PC-9 (cell line): ENCODE data around the gene GHITM. TPM values are rescaled to one million over a fixed set of nuclear protein-coding genes. Genes with fewer than 3 reads are reported as not detected.

Source experiments
- BruUV-seq: library from RNA; stranded (reverse); fragments of 400-500 nt; replicated peaks from 2 replicates; lab custom pipeline; 2021; lab: Mats Ljungman, UMichigan
- CTCF ChIA-PET: fragments of 300-600 bp; sonication (Branson Sonifier 250); formaldehyde crosslinking; loops from one replicate; lab custom pipeline; 2022; ENCODE audit warnings: antibody characterized with exemption; lab: Charles Lee
- POLR2A ChIA-PET: fragments of 300-600 bp; sonication (Branson Sonifier 250); formaldehyde crosslinking; loops from one replicate; lab custom pipeline; 2022; ENCODE audit warnings: antibody characterized with exemption; ENCODE audit not compliant: unreplicated experiment; lab: Charles Lee
- DNase-seq, 2 experiments: peaks; one replicate each; pipeline versions ENCODE4 v3.0.0 to v3.0.0-alpha.2; 2015 to 2022; ENCODE audit warnings: mixed read lengths in 1 of 2
- H2AFZ ChIP-seq: fragments of 200-600 bp; sonication (generic); 2 replicates; pipeline ENCODE4 v1.8.1; 2017; ENCODE audit warnings: antibody characterized with exemption
- H3F3A ChIP-seq: fragments of 200-600 bp; sonication (generic); 2 replicates; pipeline ENCODE4 v1.8.1; 2017; ENCODE audit warnings: antibody characterized with exemption, mild to moderate bottlenecking, low read depth; ENCODE audit not compliant: insufficient read depth
- H3K27ac ChIP-seq: fragments of 200-600 bp; sonication (generic); 2 replicates; pipeline ENCODE4 v1.6.1; 2016; ENCODE audit warnings: mixed run types
- H3K27me3 ChIP-seq: fragments of 200-600 bp; sonication (generic); 2 replicates; pipeline ENCODE4 v1.6.1; 2016; ENCODE audit warnings: low read depth, mixed run types; ENCODE audit not compliant: insufficient read depth
- H3K36me3 ChIP-seq: fragments of 200-600 bp; sonication (generic); 2 replicates; pipeline ENCODE4 v1.6.1; 2016; ENCODE audit warnings: low read depth, mixed run types
- H3K4me1 ChIP-seq: fragments of 200-600 bp; sonication (generic); replicated peaks from 2 replicates; pipeline ENCODE4 v1.6.1; 2016; ENCODE audit warnings: mixed run types; ENCODE audit not compliant: insufficient read depth
- H3K4me2 ChIP-seq: fragments of 200-600 bp; sonication (generic); 2 replicates; pipeline ENCODE4 v1.6.1; 2017; ENCODE audit warnings: mixed run types
- H3K4me3 ChIP-seq: fragments of 200-600 bp; sonication (generic); 2 replicates; pipeline ENCODE4 v1.6.1; 2016; ENCODE audit warnings: mixed run types
- H3K79me2 ChIP-seq: fragments of 200-600 bp; sonication (generic); 2 replicates; pipeline ENCODE4 v1.6.1; 2017; ENCODE audit warnings: low read depth, mixed run types
- H3K9me2 ChIP-seq: fragments of 200-600 bp; sonication (generic); 2 replicates; pipeline ENCODE4 v1.8.1; 2017; ENCODE audit warnings: mild to moderate bottlenecking; ENCODE audit not compliant: insufficient read depth
- H3K9me3 ChIP-seq: fragments of 200-600 bp; sonication (generic); 2 replicates; pipeline ENCODE4 v1.8.1; 2016; ENCODE audit warnings: low read depth; ENCODE audit not compliant: insufficient read depth
- H4K20me1 ChIP-seq: fragments of 200-600 bp; sonication (generic); 2 replicates; pipeline ENCODE4 v1.8.1; 2017; ENCODE audit not compliant: insufficient read depth
- CTCF ChIP-seq: fragments of 200-600 bp; sonication (generic); conservative IDR thresholded peaks from 2 replicates; pipeline ENCODE4 v1.6.1; 2017; ENCODE audit warnings: mixed run types, antibody characterized with exemption, mild to moderate bottlenecking, moderate library complexity
- EZH2 ChIP-seq: fragments of 200-600 bp; sonication (generic); IDR thresholded peaks from 2 replicates; pipeline ENCODE4 v1.8.0; 2017; ENCODE audit warnings: antibody characterized with exemption, low read depth
- intact Hi-C: fragments of 100-400 bp; cut with micrococcal nuclease; formaldehyde crosslinking; loops from one replicate; pipeline ENCODE4 v1.10.0; 2022; ENCODE audit not compliant: unreplicated experiment
- total RNA-seq: library from RNA; stranded (reverse); gene quantifications from 2 replicates; pipeline ENCODE4 v1.2.3, GENCODE V29; 2021

GHITM gene
- total RNA-seq, 1 experiment from 2014 or later = 291 TPM

- no peaks in the 10 kb centered on the region; the same call in 1 of the 2 replicates for H4K20me1 ChIP-seq
- ChIA-PET CTCF (no interaction called here), POLR2A (interaction anchor here (0.6 kb wide), 1 partner anchor 90 kb away, joined by 11 read pairs; no protein-coding TSS in a partner anchor)
- no peak overlapping the region for H3K4me2 ChIP-seq
- no peaks in the 10 kb centered on the region for H3K4me1 ChIP-seq
- no peak overlapping the region for H3K27ac ChIP-seq
- TF ChIP-seq CTCF (no peak), EZH2 (no peak)
- H3K4me3 ChIP-seq = no peak overlapping the region
- no peaks in the 10 kb centered on the region for H3K9me3 ChIP-seq
- DNase-seq = no peak
- no peak overlapping the region for H2AFZ ChIP-seq
- H3K79me2 ChIP-seq = no peaks in the 10 kb centered on the region
- no peaks in the 10 kb centered on the region for H3K9me2 ChIP-seq
- intact Hi-C loops = no loop called here
- H3K27me3 ChIP-seq = peaks cover 44% of the 10 kb centered on the region
- no peaks in the 10 kb centered on the region for H3K36me3 ChIP-seq
- no TSS peak for BruUV-seq
- H3F3A ChIP-seq = peaks cover 10% of the 10 kb centered on the region; the same call in 1 of the 2 replicates
These were observed 21.5 kb downstream of the GHITM start for GRCh38 chr10:84160663-84161362.

GRCh38 chr10:84163996-84164395 lies 24.7 kb downstream of the GHITM start:
- H3K4me3 ChIP-seq = no peak overlapping the region
- no peaks in the 10 kb centered on the region for H3K9me2 ChIP-seq
- no peaks in the 10 kb centered on the region for H3K36me3 ChIP-seq
- intact Hi-C loops = no loop called here
- no peaks in the 10 kb centered on the region for H4K20me1 ChIP-seq
- no peak overlapping the region for H3K4me2 ChIP-seq
- CTCF ChIA-PET = no interaction called here
- POLR2A ChIA-PET = no interaction called here
- no peak for DNase-seq
- TF ChIP-seq EZH2 (no peak), CTCF (no peak)
- H3F3A ChIP-seq = no peaks in the 10 kb centered on the region
- no peaks in the 10 kb centered on the region for H3K4me1 ChIP-seq
- no peaks in the 10 kb centered on the region for H3K79me2 ChIP-seq
- no peak overlapping the region for H2AFZ ChIP-seq
- H3K9me3 ChIP-seq = no peaks in the 10 kb centered on the region
- H3K27ac ChIP-seq = no peak overlapping the region
- peaks cover 60% of the 10 kb centered on the region for H3K27me3 ChIP-seq
- no TSS peak for BruUV-seq

GRCh38 chr10:84164442-84164841 lies 25.1 kb downstream of the GHITM start:
- intact Hi-C loops = no loop called here
- no peaks in the 10 kb centered on the region for H3F3A ChIP-seq
- no peaks in the 10 kb centered on the region for H3K9me3 ChIP-seq
- no peaks in the 10 kb centered on the region for H3K36me3 ChIP-seq
- ChIA-PET POLR2A (no interaction called here), CTCF (no interaction called here)
- no TSS peak for BruUV-seq
- H3K9me2 ChIP-seq = no peaks in the 10 kb centered on the region
- TF ChIP-seq CTCF (no peak), EZH2 (no peak)
- H3K27ac ChIP-seq = no peak overlapping the region
- H4K20me1 ChIP-seq = no peaks in the 10 kb centered on the region
- no peak overlapping the region for H2AFZ ChIP-seq
- DNase-seq = no peak
- H3K4me1 ChIP-seq = no peaks in the 10 kb centered on the region
- peaks cover 60% of the 10 kb centered on the region for H3K27me3 ChIP-seq
- no peaks in the 10 kb centered on the region for H3K79me2 ChIP-seq
- no peak overlapping the region for H3K4me2 ChIP-seq
- H3K4me3 ChIP-seq = no peak overlapping the region
